ENCODE data around the gene PTPN4.

The PTPN4 gene

GRCh38 chr2:119947535-119947934 lies 187.8 kb downstream of the PTPN4 start:
- H3K9ac ChIP-seq (ENCODE audit: low read length) = no peak overlapping the region
- no peaks in the 10 kb centered on the region for H3K27me3 ChIP-seq (ENCODE audit: control insufficient read depth in 1 of 2, insufficient read depth in 1 of 2, low read length in 2 of 2)
- no peak overlapping the region for H3K4ac ChIP-seq (ENCODE audit: low read depth in 1 of 2, low read length in 2 of 2)
- H2BK120ac ChIP-seq (ENCODE audit: low read depth, low read length) = no peak overlapping the region
- no peak overlapping the region for H4K91ac ChIP-seq (ENCODE audit: low read length)
- DNase-seq = no peak
- no CpG with 5 or more reads among the region's 1 CpG for WGBS
- peaks cover 0 to 18% of the 10 kb centered on the region in 2 experiments for H3K36me3 ChIP-seq (ENCODE audit: control insufficient read depth in 1 of 2, insufficient read depth in 2 of 2, low read depth in 1 of 2, low read length in 2 of 2)
- H3K18ac ChIP-seq (ENCODE audit: low read depth in 1 of 2, low read length in 2 of 2) = no peak overlapping the region
- no peaks in the 10 kb centered on the region for H3K4me1 ChIP-seq (ENCODE audit: control insufficient read depth, insufficient read depth, low read depth, low read length)
- no peak overlapping the region for H3K4me2 ChIP-seq (ENCODE audit: low read length, poor library complexity, severe bottlenecking)
- no peak overlapping the region for H3K27ac ChIP-seq (ENCODE audit: low read length, poor library complexity, severe bottlenecking)
- no peak overlapping the region for H2AK5ac ChIP-seq (ENCODE audit: low read length, severe bottlenecking)
- H2BK5ac ChIP-seq (ENCODE audit: low read depth, low read length, poor library complexity, severe bottlenecking) = no peak overlapping the region
- no peak overlapping the region for H3K23ac ChIP-seq (ENCODE audit: low read length in 2 of 2)
- no peak overlapping the region for H2BK15ac ChIP-seq (ENCODE audit: low read depth, poor library complexity, severe bottlenecking)
- H2BK12ac ChIP-seq (ENCODE audit: low read length in 2 of 2) = no peak overlapping the region
- H3K14ac ChIP-seq (ENCODE audit: low read length in 2 of 2) = no peak overlapping the region
- H4K8ac ChIP-seq (ENCODE audit: low read length) = no peak overlapping the region
- no peaks in the 10 kb centered on the region for H3K9me3 ChIP-seq (ENCODE audit: control insufficient read depth, low read length)
- no peaks in the 10 kb centered on the region for H3K79me1 ChIP-seq (replicated peaks; ENCODE audit: low read length, poor library complexity, severe bottlenecking)
- no peak overlapping the region for H3K4me3 ChIP-seq (ENCODE audit: insufficient read depth in 1 of 2, low read depth in 1 of 2, low read length in 2 of 2)
- H2AFZ ChIP-seq (ENCODE audit: low read depth, low read length) = no peak overlapping the region

GRCh38 chr2:119950966-119951365 lies 191.2 kb downstream of the PTPN4 start:
- Histone ChIP-seq H3K4me2 (ENCODE audit: low read length, poor library complexity, severe bottlenecking) (no peak overlapping the region), H4K8ac (ENCODE audit: low read length) (no peak overlapping the region), H3K23ac (ENCODE audit: low read length in 2 of 2) (no peak overlapping the region), H3K9me3 (ENCODE audit: control insufficient read depth, low read length) (no peaks in the 10 kb centered on the region), H3K36me3 (ENCODE audit: control insufficient read depth in 1 of 2, insufficient read depth in 2 of 2, low read depth in 1 of 2, low read length in 2 of 2) (peaks cover 0 to 29% of the 10 kb centered on the region in 2 experiments), H3K18ac (ENCODE audit: low read depth in 1 of 2, low read length in 2 of 2) (no peak overlapping the region), H3K9ac (ENCODE audit: low read length) (no peak overlapping the region), H2BK12ac (ENCODE audit: low read length in 2 of 2) (no peak overlapping the region), H2AK5ac (ENCODE audit: low read length, severe bottlenecking) (no peak overlapping the region), H3K27ac (ENCODE audit: low read length, poor library complexity, severe bottlenecking) (no peak overlapping the region), H3K4me1 (ENCODE audit: control insufficient read depth, insufficient read depth, low read depth, low read length) (no peaks in the 10 kb centered on the region), H2BK15ac (ENCODE audit: low read depth, poor library complexity, severe bottlenecking) (no peak overlapping the region), H3K79me1 (replicated peaks; ENCODE audit: low read length, poor library complexity, severe bottlenecking) (no peaks in the 10 kb centered on the region), H3K27me3 (ENCODE audit: control insufficient read depth in 1 of 2, insufficient read depth in 1 of 2, low read length in 2 of 2) (no peaks in the 10 kb centered on the region), H3K4ac (ENCODE audit: low read depth in 1 of 2, low read length in 2 of 2) (no peak overlapping the region), H4K91ac (ENCODE audit: low read length) (no peak overlapping the region), H2BK120ac (ENCODE audit: low read depth, low read length) (no peak overlapping the region), H2AFZ (ENCODE audit: low read depth, low read length) (no peak overlapping the region), H3K14ac (ENCODE audit: low read length in 2 of 2) (no peak overlapping the region), H2BK5ac (ENCODE audit: low read depth, low read length, poor library complexity, severe bottlenecking) (no peak overlapping the region), H3K4me3 (ENCODE audit: insufficient read depth in 1 of 2, low read depth in 1 of 2, low read length in 2 of 2) (no peak overlapping the region)
- WGBS = 98% methylated on average over 2 of the region's 2 CpGs
- no peak for DNase-seq

- Histone ChIP-seq H3K4me1 (ENCODE audit: control insufficient read depth, insufficient read depth, low read depth, low read length) (no peaks in the 10 kb centered on the region), H2BK12ac (ENCODE audit: low read length in 2 of 2) (no peak overlapping the region), H3K9ac (ENCODE audit: low read length) (no peak overlapping the region), H3K4me3 (ENCODE audit: insufficient read depth in 1 of 2, low read depth in 1 of 2, low read length in 2 of 2) (no peak overlapping the region), H2BK120ac (ENCODE audit: low read depth, low read length) (no peak overlapping the region), H3K36me3 (ENCODE audit: control insufficient read depth in 1 of 2, insufficient read depth in 2 of 2, low read depth in 1 of 2, low read length in 2 of 2) (peaks cover 2 to 48% of the 10 kb centered on the region in 2 experiments), H4K91ac (ENCODE audit: low read length) (no peak overlapping the region), H3K23ac (ENCODE audit: low read length in 2 of 2) (no peak overlapping the region), H3K18ac (ENCODE audit: low read depth in 1 of 2, low read length in 2 of 2) (no peak overlapping the region), H2BK15ac (ENCODE audit: low read depth, poor library complexity, severe bottlenecking) (no peak overlapping the region), H3K79me1 (replicated peaks; ENCODE audit: low read length, poor library complexity, severe bottlenecking) (no peaks in the 10 kb centered on the region), H2AK5ac (ENCODE audit: low read length, severe bottlenecking) (no peak overlapping the region), H3K27me3 (ENCODE audit: control insufficient read depth in 1 of 2, insufficient read depth in 1 of 2, low read length in 2 of 2) (no peaks in the 10 kb centered on the region), H4K8ac (ENCODE audit: low read length) (no peak overlapping the region), H3K14ac (ENCODE audit: low read length in 2 of 2) (no peak overlapping the region), H3K4me2 (ENCODE audit: low read length, poor library complexity, severe bottlenecking) (no peak overlapping the region), H3K27ac (ENCODE audit: low read length, poor library complexity, severe bottlenecking) (no peak overlapping the region), H2BK5ac (ENCODE audit: low read depth, low read length, poor library complexity, severe bottlenecking) (no peak overlapping the region), H2AFZ (ENCODE audit: low read depth, low read length) (no peak overlapping the region), H3K4ac (ENCODE audit: low read depth in 1 of 2, low read length in 2 of 2) (no peak overlapping the region), H3K9me3 (ENCODE audit: control insufficient read depth, low read length) (peaks cover 15% of the 10 kb centered on the region)
- peak; percentile 39 for DNase-seq
Observed at GRCh38 chr2:119958670-119959268, 199.0 kb downstream of the PTPN4 start.

- H3K4me3 ChIP-seq (ENCODE audit: insufficient read depth in 1 of 2, low read depth in 1 of 2, low read length in 2 of 2) = no peak overlapping the region
- WGBS = 17% methylated on average over 1 of the region's 2 CpGs
Observed at GRCh38 chr2:119960821-119961220, 201.1 kb downstream of the PTPN4 start.

More at GRCh38 chr2:119960821-119961220, 201.1 kb downstream of the PTPN4 start:
- Histone ChIP-seq H3K27ac (ENCODE audit: low read length, poor library complexity, severe bottlenecking) (no peak overlapping the region), H2BK120ac (ENCODE audit: low read depth, low read length) (no peak overlapping the region), H2BK12ac (ENCODE audit: low read length in 2 of 2) (no peak overlapping the region), H4K91ac (ENCODE audit: low read length) (no peak overlapping the region), H2BK5ac (ENCODE audit: low read depth, low read length, poor library complexity, severe bottlenecking) (no peak overlapping the region), H3K4me2 (ENCODE audit: low read length, poor library complexity, severe bottlenecking) (no peak overlapping the region), H3K4me1 (ENCODE audit: control insufficient read depth, insufficient read depth, low read depth, low read length) (no peaks in the 10 kb centered on the region), H3K14ac (ENCODE audit: low read length in 2 of 2) (no peak overlapping the region), H2BK15ac (ENCODE audit: low read depth, poor library complexity, severe bottlenecking) (no peak overlapping the region), H3K79me1 (replicated peaks; ENCODE audit: low read length, poor library complexity, severe bottlenecking) (no peaks in the 10 kb centered on the region), H3K9ac (ENCODE audit: low read length) (no peak overlapping the region), H3K36me3 (ENCODE audit: control insufficient read depth in 1 of 2, insufficient read depth in 2 of 2, low read depth in 1 of 2, low read length in 2 of 2) (peaks cover 2 to 48% of the 10 kb centered on the region in 2 experiments), H2AFZ (ENCODE audit: low read depth, low read length) (no peak overlapping the region), H3K27me3 (ENCODE audit: control insufficient read depth in 1 of 2, insufficient read depth in 1 of 2, low read length in 2 of 2) (no peaks in the 10 kb centered on the region), H3K9me3 (ENCODE audit: control insufficient read depth, low read length) (peaks cover 15% of the 10 kb centered on the region), H3K18ac (ENCODE audit: low read depth in 1 of 2, low read length in 2 of 2) (no peak overlapping the region), H3K4ac (ENCODE audit: low read depth in 1 of 2, low read length in 2 of 2) (no peak overlapping the region), H3K23ac (ENCODE audit: low read length in 2 of 2) (no peak overlapping the region), H2AK5ac (ENCODE audit: low read length, severe bottlenecking) (no peak overlapping the region), H4K8ac (ENCODE audit: low read length) (no peak overlapping the region)
- peak; percentile 53 for DNase-seq

Measured in mesenchymal stem cell (in vitro differentiated cells and primary cell).